Dendritic cell treated with granulocyte-macrophage colony-stimulating factor and Interleukin-4, amounts not matched to agents 40 ng/mL and 50 ng/mL, for 4 days (primary cell): Measurements from ENCODE around the gene FBXO4.
"Not testable (repeated sequence)": the region's sequence is repeated elsewhere in the genome, so short reads cannot be mapped to it uniquely, and the experiment has no call there.

Source experiments
- H3K27ac Mint-ChIP-seq: one replicate; pipeline ENCODE4 v1.8.0; 2022; ENCODE audit warnings: mild to moderate bottlenecking, mixed read lengths
- H3K27me3 Mint-ChIP-seq: one replicate; pipeline ENCODE4 v1.8.0; 2022; ENCODE audit warnings: mild to moderate bottlenecking, mixed read lengths
- H3K36me3 Mint-ChIP-seq: one replicate; pipeline ENCODE4 v1.8.0; 2022; ENCODE audit warnings: low read depth, mixed read lengths
- H3K4me1 Mint-ChIP-seq: one replicate; pipeline ENCODE4 v1.8.0; 2022; ENCODE audit warnings: low read depth, mixed read lengths
- H3K4me3 Mint-ChIP-seq: one replicate; pipeline ENCODE4 v1.8.0; 2022; ENCODE audit warnings: mild to moderate bottlenecking, moderate library complexity, mixed read lengths
- H3K9me3 Mint-ChIP-seq: one replicate; pipeline ENCODE4 v1.8.0; 2022; ENCODE audit warnings: mixed read lengths
- intact Hi-C: fragments of 100-400 bp; cut with micrococcal nuclease; formaldehyde crosslinking; loops from one replicate; pipeline ENCODE4 v1.15.0; 2022

Gene FBXO4

GRCh38 chr5:41940641-41941040, 15.6 kb downstream of the FBXO4 start:
- intact Hi-C loops: no loop called here
- Mint-ChIP-seq H3K27ac (no peak overlapping the region), H3K4me1 (no peaks in the 10 kb centered on the region)

GRCh38 chr5:41945332-41945955, 20.4 kb downstream of the FBXO4 start:
- intact Hi-C loops, H3K4me3 Mint-ChIP-seq, H3K27ac Mint-ChIP-seq, H3K27me3 Mint-ChIP-seq, H3K4me1 Mint-ChIP-seq, H3K36me3 Mint-ChIP-seq, H3K9me3 Mint-ChIP-seq: not testable (repeated sequence)

More at GRCh38 chr5:41940641-41941040, 15.6 kb downstream of the FBXO4 start:
- Mint-ChIP-seq H3K4me3 (no peak overlapping the region), H3K36me3 (peaks cover 19% of the 10 kb centered on the region), H3K27me3 (no peaks in the 10 kb centered on the region), H3K9me3 (no peaks in the 10 kb centered on the region)

- Mint-ChIP-seq H3K4me3 (no peak overlapping the region), H3K9me3 (no peaks in the 10 kb centered on the region), H3K27me3 (no peaks in the 10 kb centered on the region), H3K27ac (no peak overlapping the region), H3K36me3 (no peaks in the 10 kb centered on the region), H3K4me1 (no peaks in the 10 kb centered on the region)
- intact Hi-C loops: no loop called here
Measured at GRCh38 chr5:41951224-41951623, 26.1 kb downstream of the FBXO4 start.

- intact Hi-C loops: no loop called here
- Mint-ChIP-seq H3K27ac (no peak overlapping the region), H3K4me1 (no peaks in the 10 kb centered on the region), H3K9me3 (peaks cover 13% of the 10 kb centered on the region), H3K4me3 (no peak overlapping the region), H3K27me3 (no peaks in the 10 kb centered on the region), H3K36me3 (no peaks in the 10 kb centered on the region)
Measured at GRCh38 chr5:41954286-41954685, 29.2 kb downstream of the FBXO4 start.

GRCh38 chr5:41955432-41956024, 30.4 kb downstream of the FBXO4 start:
- H3K4me3 Mint-ChIP-seq: no peak overlapping the region
- H3K36me3 Mint-ChIP-seq: no peaks in the 10 kb centered on the region
- intact Hi-C loops: no loop called here
- H3K27me3 Mint-ChIP-seq: no peaks in the 10 kb centered on the region
- peaks cover 18% of the 10 kb centered on the region for H3K9me3 Mint-ChIP-seq
- no peaks in the 10 kb centered on the region for H3K4me1 Mint-ChIP-seq
- H3K27ac Mint-ChIP-seq: no peak overlapping the region

- intact Hi-C loops: no loop called here
- Mint-ChIP-seq H3K36me3 (no peaks in the 10 kb centered on the region), H3K9me3 (peaks cover 32% of the 10 kb centered on the region), H3K27ac (no peak overlapping the region), H3K4me1 (no peaks in the 10 kb centered on the region), H3K4me3 (no peak overlapping the region), H3K27me3 (no peaks in the 10 kb centered on the region)
Measured at GRCh38 chr5:41956943-41957342, 31.9 kb downstream of the FBXO4 start.

GRCh38 chr5:41960481-41960880, 35.4 kb downstream of the FBXO4 start:
- Mint-ChIP-seq H3K36me3 (no peaks in the 10 kb centered on the region), H3K27me3 (no peaks in the 10 kb centered on the region), H3K27ac (no peak overlapping the region), H3K4me3 (no peak overlapping the region), H3K9me3 (peaks cover 41% of the 10 kb centered on the region), H3K4me1 (no peaks in the 10 kb centered on the region)
- intact Hi-C loops: no loop called here

- intact Hi-C loops: no loop called here
- Mint-ChIP-seq H3K4me3 (no peak overlapping the region), H3K36me3 (no peaks in the 10 kb centered on the region), H3K27ac (no peak overlapping the region), H3K9me3 (peaks cover 41% of the 10 kb centered on the region), H3K4me1 (no peaks in the 10 kb centered on the region), H3K27me3 (no peaks in the 10 kb centered on the region)
Measured at GRCh38 chr5:41961736-41962135, 36.7 kb downstream of the FBXO4 start.

GRCh38 chr5:41962491-41962890, 37.4 kb downstream of the FBXO4 start:
- Mint-ChIP-seq H3K4me3 (no peak overlapping the region), H3K4me1 (no peaks in the 10 kb centered on the region), H3K27me3 (no peaks in the 10 kb centered on the region), H3K9me3 (peaks cover 48% of the 10 kb centered on the region), H3K27ac (no peak overlapping the region), H3K36me3 (no peaks in the 10 kb centered on the region)
- intact Hi-C loops: no loop called here

- intact Hi-C loops: no loop called here
Measured at GRCh38 chr5:41966401-41967105, 41.5 kb downstream of the FBXO4 start.

GRCh38 chr5:41967401-41967800, 42.3 kb downstream of the FBXO4 start:
- intact Hi-C loops: no loop called here
- Mint-ChIP-seq H3K36me3 (no peaks in the 10 kb centered on the region), H3K27ac (no peak overlapping the region), H3K4me1 (no peaks in the 10 kb centered on the region), H3K27me3 (no peaks in the 10 kb centered on the region), H3K4me3 (no peak overlapping the region), H3K9me3 (peaks cover 21% of the 10 kb centered on the region)

More at GRCh38 chr5:41966401-41967105, 41.5 kb downstream of the FBXO4 start:
- H3K36me3 Mint-ChIP-seq: no peaks in the 10 kb centered on the region
- no peaks in the 10 kb centered on the region for H3K27me3 Mint-ChIP-seq
- H3K27ac Mint-ChIP-seq: no peak overlapping the region
- H3K4me1 Mint-ChIP-seq: no peaks in the 10 kb centered on the region
- H3K4me3 Mint-ChIP-seq: no peak overlapping the region
- peaks cover 29% of the 10 kb centered on the region for H3K9me3 Mint-ChIP-seq

GRCh38 chr5:41968153-41968723, 43.2 kb downstream of the FBXO4 start:
- H3K36me3 Mint-ChIP-seq: no peaks in the 10 kb centered on the region
- no peaks in the 10 kb centered on the region for H3K4me1 Mint-ChIP-seq
- H3K9me3 Mint-ChIP-seq: peaks cover 16% of the 10 kb centered on the region
- intact Hi-C loops: no loop called here
- H3K4me3 Mint-ChIP-seq: no peak overlapping the region
- no peak overlapping the region for H3K27ac Mint-ChIP-seq
- no peaks in the 10 kb centered on the region for H3K27me3 Mint-ChIP-seq

- Mint-ChIP-seq H3K27me3 (no peaks in the 10 kb centered on the region), H3K4me1 (no peaks in the 10 kb centered on the region), H3K9me3 (peaks cover 4% of the 10 kb centered on the region), H3K36me3 (no peaks in the 10 kb centered on the region), H3K4me3 (no peak overlapping the region), H3K27ac (no peak overlapping the region)
- intact Hi-C loops: no loop called here
Measured at GRCh38 chr5:41973087-41973486, 48.0 kb downstream of the FBXO4 start.

GRCh38 chr5:41973887-41974286, 48.8 kb downstream of the FBXO4 start:
- H3K4me3 Mint-ChIP-seq: no peak overlapping the region
- no peak overlapping the region for H3K27ac Mint-ChIP-seq
- no peaks in the 10 kb centered on the region for H3K4me1 Mint-ChIP-seq
- H3K9me3 Mint-ChIP-seq: no peaks in the 10 kb centered on the region
- H3K27me3 Mint-ChIP-seq: no peaks in the 10 kb centered on the region
- intact Hi-C loops: no loop called here
- no peaks in the 10 kb centered on the region for H3K36me3 Mint-ChIP-seq
